B cell (primary cell): ENCODE results near the gene EMC6. TPM values are rescaled to one million over a fixed set of nuclear protein-coding genes. Genes with fewer than 3 reads are reported as not detected.

ENCODE experiments used
- ATAC-seq: fragments of 200-7000 bp; cut with Tn5 transposase; one replicate; pipeline ENCODE4 v1.10.0; 2021; ENCODE audit warnings: low read depth, mild to moderate bottlenecking, moderate number of reproducible peaks, moderate library complexity
- CTCF ChIA-PET: fragments of 350-600 bp; sonication (Branson Sonifier 250); formaldehyde crosslinking; loops from one replicate; lab custom pipeline; 2021; ENCODE audit warnings: antibody characterized with exemption, inconsistent platforms; lab: Charles Lee
- POLR2A ChIA-PET: fragments of 350-600 bp; sonication (Branson Sonifier 250); formaldehyde crosslinking; loops from one replicate; lab custom pipeline; 2021; ENCODE audit warnings: antibody characterized with exemption; lab: Charles Lee
- DNase-seq: peaks from one replicate; pipeline ENCODE4 v3.0.0; 2013
- H2AFZ ChIP-seq: 2 replicates; pipeline ENCODE4 v1.6.1; 2012; ENCODE audit warnings: mild to moderate bottlenecking, low read depth, low read length; ENCODE audit not compliant: insufficient read depth, poor library complexity, severe bottlenecking
- H3K27ac ChIP-seq, 2 donors: 1 replicate in 1 of 2; 2 replicates in 1 of 2; pipeline ENCODE4 v1.5.1; 2012 to 2013; ENCODE audit warnings: low read length in 2 of 2, mild to moderate bottlenecking in 2 of 2, moderate library complexity in 1 of 2
- H3K27me3 ChIP-seq, 4 experiments: fragments of 200-600 bp in 1 of 4; sonication (generic) in 1 of 4; replicated peaks in 1 of 4; 1 replicate in 2 of 4; 2 replicates in 2 of 4; pipeline versions ENCODE4 v1.6.1 to v1.7.0; 2013 to 2016; ENCODE audit warnings: low read length in 3 of 4, mild to moderate bottlenecking in 2 of 4, mixed read lengths in 1 of 4, moderate library complexity in 1 of 4; ENCODE audit not compliant: insufficient read depth in 4 of 4, control insufficient read depth in 3 of 4; ENCODE audit errors: control extremely low read depth in 1 of 4
- H3K36me3 ChIP-seq, 2 experiments: replicated peaks in 1 of 2; 1 replicate in 1 of 2; 2 replicates in 1 of 2; pipeline versions ENCODE4 v1.6.1 to v1.7.1; 2013; ENCODE audit warnings: low read length in 1 of 2; ENCODE audit not compliant: insufficient read depth in 2 of 2, control insufficient read depth in 1 of 2; ENCODE audit errors: control extremely low read depth in 1 of 2, extremely low read depth in 1 of 2
- H3K4me1 ChIP-seq, 2 donors: fragments of 200-600 bp in 1 of 2; sonication (generic) in 1 of 2; 1 replicate in 1 of 2; 2 replicates in 1 of 2; pipeline versions ENCODE4 v1.5.1 to v1.6.1; 2013 to 2017; ENCODE audit warnings: low read length in 2 of 2; ENCODE audit not compliant: control insufficient read depth in 2 of 2, insufficient read depth in 2 of 2
- H3K4me2 ChIP-seq: replicated peaks from 2 replicates; pipeline ENCODE3; 2012; ENCODE audit warnings: mild to moderate bottlenecking, low read depth, low read length; ENCODE audit not compliant: poor library complexity, severe bottlenecking
- H3K4me3 ChIP-seq, 5 experiments: fragments of 200-600 bp in 1 of 5; sonication (generic) in 1 of 5; 1 replicate in 3 of 5; 2 replicates in 2 of 5; pipeline versions ENCODE4 v1.5.1 to v1.7.0; 2011 to 2016; ENCODE audit warnings: low read length in 4 of 5, mild to moderate bottlenecking in 4 of 5, low read depth in 2 of 5, control low read depth in 1 of 5, moderate library complexity in 1 of 5; ENCODE audit not compliant: insufficient read depth in 1 of 5; ENCODE audit errors: control extremely low read depth in 1 of 5, extremely low read depth in 1 of 5
- H3K79me2 ChIP-seq: fragments of 200-600 bp; sonication (generic); one replicate; pipeline ENCODE4 v1.6.0; 2016; ENCODE audit warnings: low read length; ENCODE audit not compliant: control insufficient read depth, insufficient read depth
- H3K9ac ChIP-seq: fragments of 200-600 bp; sonication (generic); 2 replicates; pipeline ENCODE4 v1.6.1; 2017; ENCODE audit warnings: mild to moderate bottlenecking, low read length, moderate library complexity
- H3K9me3 ChIP-seq, 3 donors: one replicate each; pipeline versions ENCODE4 v1.6.1 to v1.7.1; 2013; ENCODE audit warnings: low read length in 2 of 3; ENCODE audit not compliant: control insufficient read depth in 2 of 3, insufficient read depth in 1 of 3; ENCODE audit errors: control extremely low read depth in 1 of 3
- H4K20me1 ChIP-seq: 2 replicates; pipeline ENCODE4 v1.6.0; 2012; ENCODE audit warnings: mild to moderate bottlenecking, low read length; ENCODE audit not compliant: insufficient read depth, control insufficient read depth, poor library complexity, severe bottlenecking
- H3K27ac Mint-ChIP-seq: one replicate; pipeline ENCODE4 v1.8.0; 2021; ENCODE audit warnings: mixed read lengths
- H3K27me3 Mint-ChIP-seq: one replicate; pipeline ENCODE4 v1.8.0; 2021; ENCODE audit warnings: mixed read lengths
- H3K4me1 Mint-ChIP-seq: one replicate; pipeline ENCODE4 v1.8.0; 2021; ENCODE audit warnings: mixed read lengths
- H3K4me3 Mint-ChIP-seq: one replicate; pipeline ENCODE4 v1.8.0; 2021; ENCODE audit warnings: mixed read lengths
- H3K9me3 Mint-ChIP-seq: one replicate; pipeline ENCODE4 v1.8.0; 2022; ENCODE audit warnings: mixed read lengths; ENCODE audit not compliant: insufficient read depth
- EZH2 ChIP-seq: IDR thresholded peaks from 2 replicates; pipeline ENCODE4 v1.6.1; 2012; ENCODE audit warnings: borderline replicate concordance, low read depth, mild to moderate bottlenecking, moderate library complexity, low read length; ENCODE audit not compliant: insufficient read depth, poor library complexity, severe bottlenecking
- WGBS: methylation state at CpG from one replicate; pipeline ENCODE4 v1.1.5; 2013; ENCODE audit warnings: missing lambda C conversion rate; ENCODE audit not compliant: insufficient coverage; 5-methylcytosine and 5-hydroxymethylcytosine counted together
- intact Hi-C: fragments of 100-400 bp; cut with micrococcal nuclease; formaldehyde crosslinking; loops from one replicate; pipeline ENCODE4 v1.10.0; 2022
- polyA plus RNA-seq: library from polyadenylated mRNA; depleted of rRNA; stranded (reverse); fragments of >200 nt; gene quantifications from 2 replicates; pipeline ENCODE4 v1.2.3, GENCODE V29; 2012
- total RNA-seq, 2 donors: library from RNA; stranded (reverse); fragments of 120-200 nt in 1 of 2; gene quantifications; 1 replicate in 1 of 2; 2 replicates in 1 of 2; pipeline versions ENCODE4 v1.2.3 to v1.2.4, GENCODE V29; 2013 to 2022
- TF ChIP-seq, protein P1 (sequence below): fragments of 200-600 bp; IDR thresholded peaks from one replicate; pipeline ENCODE4 v1.8.0; 2022; ENCODE audit warnings: antibody characterized with exemption, mild to moderate bottlenecking

The EMC6 gene
- total and polyA plus RNA-seq, 2 donors (not counting 1 experiment from before 2014, with no cell fraction given) = 21.1 to 23.4 TPM

DNA sequence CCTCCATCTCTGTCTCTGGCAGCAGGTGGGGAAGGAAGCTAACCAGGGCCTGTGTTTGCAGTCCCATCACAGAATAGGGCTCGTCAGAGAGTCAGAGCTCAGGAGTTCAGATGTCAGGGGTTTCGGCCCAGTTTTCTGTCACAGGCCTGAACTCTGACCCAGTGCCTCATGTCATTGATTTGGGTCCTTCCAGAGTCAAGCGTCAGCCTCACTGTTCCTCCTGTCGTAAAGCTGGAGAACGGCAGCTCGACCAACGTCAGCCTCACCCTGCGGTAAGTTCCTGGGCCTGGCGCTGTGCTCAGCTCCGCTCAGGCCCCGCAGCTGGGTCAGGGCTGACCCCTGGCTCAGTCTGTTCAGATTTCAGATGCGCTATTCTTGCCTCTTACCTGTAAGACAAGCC is 21.4 kb upstream of the EMC6 start:
- Histone ChIP-seq H3K4me3 (no peak overlapping the region), H3K27ac (no peak overlapping the region), H3K9me3 (no peaks in the 10 kb centered on the region), H2AFZ (no peak overlapping the region), H3K36me3 (peaks cover 3 to 5% of the 10 kb centered on the region in 2 experiments), H3K9ac (no peak overlapping the region), H3K79me2 (no peaks in the 10 kb centered on the region), H3K4me2 (no peak overlapping the region), H4K20me1 (no peaks in the 10 kb centered on the region), H3K27me3 (no peaks in the 10 kb centered on the region), H3K4me1 (peaks cover 20 to 28% of the 10 kb centered on the region in 2 donors)
- Mint-ChIP-seq H3K27me3 (no peaks in the 10 kb centered on the region), H3K4me1 (peaks cover 27% of the 10 kb centered on the region), H3K27ac (no peak overlapping the region), H3K4me3 (no peak overlapping the region), H3K9me3 (no peaks in the 10 kb centered on the region)
- ATAC-seq (no peak), DNase-seq (no peak)
- 97% methylated on average over 12 of the region's 12 CpGs for WGBS
- ChIA-PET POLR2A (no interaction called here), CTCF (interaction anchor here (0.8 to 2.6 kb wide), 9 partner anchors 11 to 599 kb away, joined by 3 to 11 read pairs (median 3); partner anchors contain the start of genes CTNS and SHPK)
- TF ChIP-seq, protein P1, sequence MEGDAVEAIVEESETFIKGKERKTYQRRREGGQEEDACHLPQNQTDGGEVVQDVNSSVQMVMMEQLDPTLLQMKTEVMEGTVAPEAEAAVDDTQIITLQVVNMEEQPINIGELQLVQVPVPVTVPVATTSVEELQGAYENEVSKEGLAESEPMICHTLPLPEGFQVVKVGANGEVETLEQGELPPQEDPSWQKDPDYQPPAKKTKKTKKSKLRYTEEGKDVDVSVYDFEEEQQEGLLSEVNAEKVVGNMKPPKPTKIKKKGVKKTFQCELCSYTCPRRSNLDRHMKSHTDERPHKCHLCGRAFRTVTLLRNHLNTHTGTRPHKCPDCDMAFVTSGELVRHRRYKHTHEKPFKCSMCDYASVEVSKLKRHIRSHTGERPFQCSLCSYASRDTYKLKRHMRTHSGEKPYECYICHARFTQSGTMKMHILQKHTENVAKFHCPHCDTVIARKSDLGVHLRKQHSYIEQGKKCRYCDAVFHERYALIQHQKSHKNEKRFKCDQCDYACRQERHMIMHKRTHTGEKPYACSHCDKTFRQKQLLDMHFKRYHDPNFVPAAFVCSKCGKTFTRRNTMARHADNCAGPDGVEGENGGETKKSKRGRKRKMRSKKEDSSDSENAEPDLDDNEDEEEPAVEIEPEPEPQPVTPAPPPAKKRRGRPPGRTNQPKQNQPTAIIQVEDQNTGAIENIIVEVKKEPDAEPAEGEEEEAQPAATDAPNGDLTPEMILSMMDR = no peak
- no peak for TF ChIP-seq EZH2
- intact Hi-C loops = loop anchor here (5.0 kb wide), 1 partner anchor 110 kb away; no protein-coding TSS in a partner anchor

DNA sequence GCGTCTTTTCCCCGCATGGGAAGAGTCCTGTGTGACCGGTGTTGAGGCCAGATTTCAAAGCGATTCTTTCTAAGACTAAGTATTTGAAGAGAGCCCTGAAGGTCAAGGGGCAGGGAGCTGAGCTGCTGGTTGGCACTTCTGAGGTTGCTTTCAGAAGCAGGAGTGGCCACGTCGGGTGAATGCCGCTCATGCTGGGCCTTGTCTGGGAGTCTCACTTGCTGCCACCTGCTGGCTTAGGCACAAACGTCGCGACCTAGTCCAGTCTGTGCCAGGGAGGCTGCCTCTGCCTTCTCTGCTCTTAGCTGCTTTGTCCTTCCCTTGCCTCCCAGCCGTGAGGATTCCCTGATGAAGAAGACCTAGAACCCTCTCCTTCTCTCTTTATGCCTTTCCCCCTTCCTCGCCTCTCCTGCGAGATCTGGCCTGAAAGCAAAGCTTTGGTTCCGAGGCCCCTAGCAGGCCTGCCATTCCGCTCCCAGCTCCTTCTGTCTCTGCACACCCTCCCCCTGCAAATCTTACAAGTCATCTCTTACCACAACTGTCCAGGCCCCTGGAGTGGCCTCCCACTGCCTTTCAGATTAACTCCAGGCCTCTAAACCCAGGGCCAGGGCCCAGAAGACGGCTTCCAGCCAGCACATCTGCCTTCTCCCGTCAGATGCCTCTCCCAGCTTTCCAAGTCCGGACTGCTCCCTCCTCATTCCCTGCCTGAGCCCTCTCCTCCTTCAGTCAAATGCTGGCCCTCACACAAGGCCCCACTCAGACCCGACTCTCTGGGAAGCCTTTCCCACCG is 20.6 kb upstream of the EMC6 start:
- CTCF ChIA-PET = interaction anchor here (0.8 to 2.6 kb wide), 7 partner anchors 12 to 600 kb away, joined by 3 to 11 read pairs (median 4); partner anchors contain the start of genes CTNS and SHPK
- Mint-ChIP-seq H3K27me3 (no peaks in the 10 kb centered on the region), H3K4me3 (no peak overlapping the region), H3K4me1 (peaks cover 27% of the 10 kb centered on the region), H3K9me3 (no peaks in the 10 kb centered on the region), H3K27ac (peak overlapping the region; percentile 15)
- no peak for ATAC-seq
- TF ChIP-seq EZH2 = no peak
- TF ChIP-seq, protein P1 = peak; percentile 39
- intact Hi-C loops = loop anchor here (5.0 kb wide), 1 partner anchor 111 kb away; no protein-coding TSS in a partner anchor
- Histone ChIP-seq H3K9ac (no peak overlapping the region), H3K27ac (no peak overlapping the region), H4K20me1 (no peaks in the 10 kb centered on the region), H3K79me2 (no peaks in the 10 kb centered on the region), H3K4me1 (peaks cover 20 to 28% of the 10 kb centered on the region in 2 donors), H2AFZ (no peak overlapping the region), H3K4me2 (no peak overlapping the region), H3K4me3 (no peak overlapping the region), H3K9me3 (no peaks in the 10 kb centered on the region), H3K36me3 (peaks cover 3 to 5% of the 10 kb centered on the region in 2 experiments), H3K27me3 (no peaks in the 10 kb centered on the region)
- DNase-seq = peak; percentile 55
- 74% methylated on average over 20 of the region's 20 CpGs for WGBS
- POLR2A ChIA-PET = no interaction called here
